Activated CD4-positive, alpha-beta memory T cell treated with anti-CD3 and anti-CD28 coated beads for 36 hours (primary cell): ENCODE data around the gene OBI1. TPM values are rescaled to one million over a fixed set of nuclear protein-coding genes. Genes with fewer than 3 reads are reported as not detected.
A peak's percentile ranks its signal among the peaks of the same experiment; 100 is the strongest.

Experiments
- CTCF ChIA-PET: fragments of 350-600 bp; sonication (Branson Sonifier 250); formaldehyde crosslinking; loops from one replicate; lab custom pipeline; 2021; ENCODE audit warnings: antibody characterized with exemption, inconsistent platforms; lab: Charles Lee
- POLR2A ChIA-PET: fragments of 350-600 bp; sonication (Branson Sonifier 250); formaldehyde crosslinking; loops from one replicate; lab custom pipeline; 2021; ENCODE audit warnings: antibody characterized with exemption; lab: Charles Lee
- DNase-seq: peaks from one replicate; pipeline ENCODE4 v3.0.0-alpha.2; 2020
- H3K27ac Mint-ChIP-seq: one replicate; pipeline ENCODE4 v1.8.0; 2021; ENCODE audit warnings: mixed read lengths
- H3K27me3 Mint-ChIP-seq: one replicate; pipeline ENCODE4 v1.8.0; 2021; ENCODE audit warnings: mixed read lengths
- H3K36me3 Mint-ChIP-seq: one replicate; pipeline ENCODE4 v1.8.0; 2021; ENCODE audit warnings: mixed read lengths
- H3K4me1 Mint-ChIP-seq: one replicate; pipeline ENCODE4 v1.8.0; 2021; ENCODE audit warnings: low read depth, mixed read lengths
- H3K4me3 Mint-ChIP-seq: one replicate; pipeline ENCODE4 v1.8.0; 2021; ENCODE audit warnings: mild to moderate bottlenecking, mixed read lengths
- H3K9me3 Mint-ChIP-seq: one replicate; pipeline ENCODE4 v1.8.0; 2021; ENCODE audit warnings: mixed read lengths
- intact Hi-C: fragments of 100-400 bp; cut with micrococcal nuclease; formaldehyde crosslinking; loops from one replicate; pipeline ENCODE4 v1.15.1; 2023
- total RNA-seq, 2 experiments: library from RNA; stranded (reverse); gene quantifications; one replicate each; pipeline ENCODE4 v1.2.3, GENCODE V29; 2021

Gene OBI1
- total RNA-seq, 2 experiments from 2014 or later: 17.6 TPM

DNA sequence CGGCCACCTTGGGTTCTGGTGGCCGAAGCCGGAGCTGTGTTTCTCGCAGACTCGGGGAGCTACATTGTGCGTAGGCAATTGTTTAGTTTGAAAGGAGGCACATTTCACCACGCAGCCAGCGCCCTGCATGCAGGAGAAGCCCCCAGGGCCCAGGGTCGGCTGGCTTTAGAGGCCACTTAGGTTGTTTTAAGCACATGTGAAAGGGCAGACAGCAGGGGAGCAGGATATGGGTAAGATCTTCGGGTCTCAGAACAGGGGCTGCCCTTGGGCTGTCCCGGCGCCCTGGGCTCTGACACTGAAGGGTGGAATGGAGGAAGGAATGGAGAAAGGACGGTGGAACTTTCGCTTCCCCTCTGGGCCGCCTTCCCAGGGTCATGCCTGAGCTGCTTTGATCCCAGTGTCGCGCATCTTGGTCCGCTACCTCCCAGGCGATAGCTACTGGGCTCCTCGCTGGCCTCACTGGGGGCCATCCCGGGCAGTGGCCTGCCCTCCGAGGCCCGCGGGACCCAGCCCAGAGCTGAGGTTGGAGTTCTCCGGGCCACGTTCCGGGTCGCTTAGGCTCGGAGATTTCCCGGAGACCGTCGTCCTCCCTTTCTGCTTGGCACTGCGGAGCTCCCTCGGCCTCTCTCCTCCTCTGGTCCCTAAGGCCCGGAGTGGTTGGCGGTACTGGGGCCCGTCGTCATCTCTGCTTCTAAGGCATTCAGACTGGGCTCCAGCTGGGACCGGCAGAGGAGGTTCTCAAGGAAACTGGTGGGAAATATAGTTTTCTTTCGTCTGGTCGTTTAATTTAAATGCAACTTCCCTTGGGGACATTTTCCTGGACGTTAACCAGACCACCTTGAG, 51.3 kb downstream of the OBI1 start:
- H3K27me3 Mint-ChIP-seq: peaks cover 70% of the 10 kb centered on the region
- intact Hi-C loops: loop anchor here (2.0 to 5.0 kb wide), 3 partner anchors 15 to 470 kb away; partner anchors contain the start of gene OBI1
- H3K4me3 Mint-ChIP-seq: peak overlapping the region; percentile 4
- no peaks in the 10 kb centered on the region for H3K36me3 Mint-ChIP-seq
- no peak for DNase-seq
- no peak overlapping the region for H3K27ac Mint-ChIP-seq
- peaks cover 40% of the 10 kb centered on the region for H3K4me1 Mint-ChIP-seq
- CTCF ChIA-PET: no interaction called here
- H3K9me3 Mint-ChIP-seq: no peaks in the 10 kb centered on the region
- POLR2A ChIA-PET: no interaction called here

DNA sequence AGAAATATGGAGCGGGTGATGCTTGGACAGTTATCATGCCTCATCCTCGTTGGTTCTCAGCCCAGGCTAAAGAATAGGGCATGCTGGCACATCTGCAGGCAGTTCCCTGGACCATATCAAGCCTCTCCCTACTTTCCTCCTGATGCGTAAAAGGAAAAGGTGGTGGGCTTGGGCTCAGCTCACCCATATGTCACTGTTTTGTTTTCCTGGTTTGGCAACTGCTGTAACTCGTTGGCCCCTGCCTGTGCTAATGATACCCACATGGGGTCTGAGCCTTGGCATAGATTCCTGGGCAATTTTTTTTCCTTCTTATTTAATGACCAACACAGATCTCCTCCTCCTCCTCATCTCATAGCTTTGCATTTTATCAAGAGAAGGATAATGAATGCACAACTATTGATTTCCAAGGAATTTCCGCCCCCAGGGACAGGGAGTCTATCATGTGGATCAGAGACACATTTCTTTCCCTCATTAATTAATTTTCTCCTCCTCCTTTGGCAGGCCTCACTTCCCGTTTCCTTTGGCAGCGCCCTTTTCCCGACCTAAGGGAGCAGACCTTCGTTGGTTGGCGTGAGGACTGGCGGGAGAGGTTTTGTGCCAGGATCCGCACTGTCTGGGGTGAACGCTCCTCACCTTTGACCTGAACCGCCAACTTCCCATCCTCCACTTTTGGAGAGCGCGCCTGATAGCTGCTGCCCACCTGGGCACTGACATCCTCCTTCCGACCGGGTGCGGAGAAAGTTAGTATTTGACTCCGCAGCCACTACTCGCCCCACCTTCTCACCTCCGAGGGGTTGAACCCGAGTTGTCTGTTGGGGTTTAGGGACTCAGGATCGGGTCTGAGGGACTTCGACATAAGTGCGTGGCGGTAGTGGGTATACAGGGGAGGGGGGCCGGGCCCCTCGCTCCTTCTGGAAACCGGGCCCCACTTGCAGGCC, 52.2 kb downstream of the OBI1 start:
- Mint-ChIP-seq H3K4me1 (peaks cover 45% of the 10 kb centered on the region), H3K9me3 (no peaks in the 10 kb centered on the region), H3K4me3 (no peak overlapping the region), H3K27ac (no peak overlapping the region), H3K27me3 (peaks cover 75% of the 10 kb centered on the region), H3K36me3 (no peaks in the 10 kb centered on the region)
- CTCF ChIA-PET: no interaction called here
- POLR2A ChIA-PET: no interaction called here
- intact Hi-C loops: loop anchor here (2.0 to 5.0 kb wide), 2 partner anchors 52 to 469 kb away; partner anchors contain the start of gene OBI1
- no peak for DNase-seq

DNA sequence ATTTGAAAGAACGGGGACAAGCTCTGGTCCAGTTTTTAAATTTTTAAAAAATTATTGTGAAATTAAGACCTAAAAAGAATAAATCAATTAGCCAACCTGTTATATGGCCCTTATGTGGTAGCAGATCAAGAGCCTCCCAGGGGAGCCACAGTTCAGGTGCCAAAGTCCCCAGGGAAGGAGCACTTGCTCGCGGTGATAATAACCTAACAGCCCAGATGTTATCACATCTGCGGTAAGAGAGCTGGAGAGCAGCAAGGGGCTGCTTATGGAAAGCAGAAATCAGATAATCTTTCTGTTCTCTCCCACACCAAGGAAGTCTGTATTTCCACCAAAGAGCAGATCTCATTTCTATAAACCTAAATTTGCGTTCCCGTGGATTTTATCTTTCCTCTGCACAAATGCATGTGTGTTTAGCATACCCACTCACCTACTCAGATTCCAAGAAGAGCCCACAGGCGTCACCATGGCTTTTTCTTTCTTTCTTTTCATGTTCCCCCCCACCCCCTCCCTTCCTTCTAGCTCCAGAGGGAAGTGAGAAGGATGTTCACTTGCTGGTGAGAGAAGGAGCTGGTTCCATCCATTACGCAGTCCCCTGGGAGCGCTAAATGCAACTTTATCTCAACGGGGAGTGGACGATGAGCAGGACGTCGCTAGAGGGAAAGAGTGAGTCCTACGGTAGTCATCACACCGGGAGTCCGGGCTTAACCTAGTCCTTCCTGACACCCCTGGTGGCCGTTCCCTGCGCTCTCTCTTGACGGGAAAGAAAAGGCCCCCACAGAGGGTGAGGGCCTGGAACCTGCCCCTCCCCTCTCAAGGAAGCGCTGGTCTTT, 54.0 kb downstream of the OBI1 start:
- H3K4me3 Mint-ChIP-seq: no peak overlapping the region
- peak; percentile 17 for DNase-seq
- intact Hi-C loops: loop anchor here (1.0 to 5.0 kb wide), 3 partner anchors 8 to 787 kb away; no protein-coding TSS in a partner anchor
- ChIA-PET CTCF (no interaction called here), POLR2A (interaction anchor here (0.6 kb wide), 1 partner anchor 11 kb away, joined by 3 read pairs; no protein-coding TSS in a partner anchor)
- no peak overlapping the region for H3K27ac Mint-ChIP-seq
- no peaks in the 10 kb centered on the region for H3K9me3 Mint-ChIP-seq
- peaks cover 81% of the 10 kb centered on the region for H3K27me3 Mint-ChIP-seq
- H3K4me1 Mint-ChIP-seq: peaks cover 55% of the 10 kb centered on the region
- H3K36me3 Mint-ChIP-seq: peaks cover 3% of the 10 kb centered on the region

DNA sequence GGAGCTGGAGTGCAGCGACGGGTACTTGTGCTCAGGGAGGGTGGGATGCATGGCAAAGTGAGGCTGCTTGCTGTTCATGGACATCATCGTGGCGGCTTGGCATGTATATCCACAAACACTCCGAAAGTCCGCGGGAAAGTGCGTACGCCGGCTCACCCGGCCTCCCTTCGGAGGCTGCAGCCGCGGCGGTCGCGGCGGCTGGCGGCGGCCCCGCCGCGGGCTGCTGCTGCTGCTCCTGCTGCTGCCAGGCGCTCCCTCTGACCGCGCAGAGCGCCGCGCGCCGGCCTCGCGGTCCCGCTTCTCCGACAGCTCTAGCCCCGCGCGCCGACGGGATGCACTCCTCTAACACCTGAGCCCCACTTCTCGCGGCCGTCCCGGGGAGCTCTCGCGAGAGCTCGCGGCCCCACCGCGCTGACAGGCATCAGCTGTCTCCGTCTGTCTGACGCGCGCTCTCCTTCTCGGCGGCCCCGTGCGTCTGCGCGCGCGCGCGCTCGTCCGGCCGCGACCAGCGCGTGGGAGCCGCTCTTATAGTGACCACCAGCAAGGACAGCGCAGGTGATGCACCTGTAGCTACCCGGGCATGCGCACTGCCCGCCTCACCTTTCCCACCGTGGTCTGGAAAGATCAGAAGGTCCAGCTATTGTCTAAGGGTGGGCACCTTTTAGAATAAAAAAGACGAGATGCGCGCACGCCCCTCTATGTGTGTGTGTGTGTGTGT, 55.6 kb downstream of the OBI1 start, which contains the start of gene POU4F1:
Gene POU4F1, minus strand, starts transcription at position 313 of the 718 bp plus-strand sequence. Its CDS starts 226 bp downstream, at position 87.
- ChIA-PET POLR2A (no interaction called here), CTCF (no interaction called here)
- peak; percentile 88 for DNase-seq
- Mint-ChIP-seq H3K4me1 (peaks cover 49% of the 10 kb centered on the region), H3K27ac (peak within 1 kb of the TSS; percentile 6), H3K36me3 (peaks cover 5% of the 10 kb centered on the region), H3K9me3 (no peaks in the 10 kb centered on the region), H3K4me3 (peak within 1 kb of the TSS; percentile 74), H3K27me3 (peaks cover 81% of the 10 kb centered on the region)
- intact Hi-C loops: loop anchor here (5.0 kb wide), 1 partner anchor 789 kb away; no protein-coding TSS in a partner anchor

DNA sequence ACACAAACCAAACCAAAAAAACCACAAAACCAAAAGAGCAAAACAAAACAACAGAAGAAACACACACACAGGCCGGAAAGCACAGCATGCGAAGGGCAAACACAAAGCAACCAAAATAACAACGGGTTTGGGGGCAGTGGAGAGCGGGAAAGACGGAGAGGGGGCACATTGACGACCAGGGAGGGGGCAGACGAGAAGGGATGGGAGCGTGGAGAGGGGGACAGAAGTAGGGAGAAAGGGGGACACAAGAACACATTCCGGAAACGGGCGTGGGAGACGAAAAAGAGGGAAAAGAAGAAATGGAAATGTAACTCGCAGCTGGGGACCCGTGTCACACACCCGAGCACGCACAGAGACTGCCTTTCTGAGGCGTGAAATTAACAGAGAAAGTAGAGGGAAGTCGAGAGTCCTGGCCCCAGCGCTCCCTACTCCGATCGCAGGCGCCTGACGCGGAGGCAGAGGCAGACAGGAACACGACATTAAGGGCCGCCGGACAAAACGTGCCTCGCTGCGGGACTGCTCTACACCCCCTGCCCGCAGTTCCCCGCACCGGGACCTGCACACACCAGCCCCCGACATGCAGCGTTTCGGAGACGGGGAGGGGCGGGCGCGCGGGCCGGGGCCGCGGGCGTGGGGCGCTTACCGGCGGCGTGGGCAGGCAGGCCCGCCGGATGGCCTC, 56.3 kb downstream of the OBI1 start:
- intact Hi-C loops: loop anchor here (5.0 kb wide), 1 partner anchor 790 kb away; no protein-coding TSS in a partner anchor
- peak overlapping the region; percentile 74 for H3K4me3 Mint-ChIP-seq
- H3K27ac Mint-ChIP-seq: no peak overlapping the region
- DNase-seq: peak; percentile 34
- H3K27me3 Mint-ChIP-seq: peaks cover 77% of the 10 kb centered on the region
- peaks cover 43% of the 10 kb centered on the region for H3K4me1 Mint-ChIP-seq
- CTCF ChIA-PET: no interaction called here
- POLR2A ChIA-PET: no interaction called here
- no peaks in the 10 kb centered on the region for H3K9me3 Mint-ChIP-seq
- H3K36me3 Mint-ChIP-seq: peaks cover 5% of the 10 kb centered on the region

DNA sequence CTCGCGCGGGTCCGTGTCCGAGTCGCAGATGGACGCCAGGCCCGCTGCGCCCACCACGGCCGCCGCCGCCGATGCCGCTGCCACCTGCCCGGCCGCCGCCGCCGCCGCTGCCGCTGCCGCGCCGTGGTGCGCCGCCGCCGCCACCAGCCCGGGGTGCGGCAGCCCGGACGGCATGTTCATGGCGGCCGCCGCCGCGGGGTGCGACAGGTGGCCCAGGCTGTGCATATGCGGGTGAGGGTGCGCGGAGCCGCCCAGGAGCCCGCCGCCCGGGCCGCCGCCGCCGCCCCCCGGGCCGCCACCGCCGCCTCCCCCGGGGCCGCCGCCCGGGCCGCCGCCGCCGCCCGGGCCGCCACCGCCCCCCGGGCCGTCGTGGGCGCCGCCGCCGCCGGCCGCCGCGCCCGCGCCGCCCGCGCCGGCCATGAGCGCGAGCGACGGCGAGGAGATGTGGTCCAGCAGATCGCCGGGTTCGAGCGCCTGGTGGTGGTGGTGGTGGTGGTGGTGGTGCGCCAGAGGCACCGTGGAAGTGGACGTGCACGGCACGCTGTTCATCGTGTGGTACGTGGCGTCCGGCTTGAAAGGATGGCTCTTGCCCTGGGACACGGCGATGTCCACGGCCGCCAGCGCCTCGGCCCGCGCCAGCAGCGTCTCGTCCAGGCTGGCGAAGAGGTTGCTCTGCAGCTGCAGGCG, 56.9 kb downstream of the OBI1 start:
- Mint-ChIP-seq H3K9me3 (peaks cover 2% of the 10 kb centered on the region), H3K4me1 (peaks cover 37% of the 10 kb centered on the region), H3K4me3 (peak overlapping the region; percentile 74), H3K27ac (no peak overlapping the region), H3K36me3 (peaks cover 10% of the 10 kb centered on the region), H3K27me3 (peaks cover 78% of the 10 kb centered on the region)
- ChIA-PET POLR2A (no interaction called here), CTCF (no interaction called here)
- DNase-seq: no peak
- intact Hi-C loops: loop anchor here (5.0 kb wide), 1 partner anchor 790 kb away; no protein-coding TSS in a partner anchor

DNA sequence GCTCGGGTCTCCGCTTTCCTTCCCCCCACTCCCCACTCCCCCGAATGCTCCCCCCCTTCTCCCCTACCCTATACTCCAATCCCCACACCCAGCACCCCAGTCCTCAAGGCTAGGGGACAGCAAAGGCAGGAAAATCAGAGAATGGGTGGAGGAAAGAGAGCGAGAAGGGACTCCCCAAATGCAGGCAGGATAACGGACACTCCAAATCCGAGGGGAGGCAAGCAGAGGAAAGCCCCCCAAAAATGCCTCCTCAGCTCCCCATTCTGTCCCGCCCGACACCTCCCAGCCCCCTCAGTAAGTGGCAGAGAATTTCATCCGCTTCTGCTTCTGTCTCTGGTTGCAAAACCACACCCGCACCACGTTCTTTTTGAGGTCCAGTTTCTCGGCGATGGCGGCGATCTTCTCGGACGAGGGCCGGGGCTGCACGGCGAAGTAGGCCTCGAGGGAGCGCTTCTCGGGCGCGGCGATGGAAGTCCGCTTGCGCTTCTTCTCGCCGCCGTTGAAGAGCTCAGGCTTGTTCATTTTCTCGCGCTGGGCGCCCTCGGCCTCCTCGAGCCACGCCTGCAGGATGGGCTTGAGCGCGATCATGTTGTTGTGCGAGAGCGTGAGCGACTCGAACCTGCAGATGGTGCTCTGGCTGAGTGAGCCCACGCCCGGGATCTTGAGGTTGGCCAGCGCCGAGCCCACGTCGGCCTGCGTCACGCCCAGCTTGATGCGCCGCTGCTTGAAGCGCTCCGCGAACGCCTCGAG, 57.7 kb downstream of the OBI1 start:
- Mint-ChIP-seq H3K36me3 (peaks cover 10% of the 10 kb centered on the region), H3K27me3 (peaks cover 74% of the 10 kb centered on the region), H3K4me1 (peaks cover 31% of the 10 kb centered on the region), H3K9me3 (peaks cover 2% of the 10 kb centered on the region), H3K4me3 (peak overlapping the region; percentile 32), H3K27ac (no peak overlapping the region)
- DNase-seq: peak; percentile 31
- POLR2A ChIA-PET: no interaction called here
- CTCF ChIA-PET: no interaction called here
- intact Hi-C loops: loop anchor here (5.0 kb wide), 1 partner anchor 791 kb away; no protein-coding TSS in a partner anchor

DNA sequence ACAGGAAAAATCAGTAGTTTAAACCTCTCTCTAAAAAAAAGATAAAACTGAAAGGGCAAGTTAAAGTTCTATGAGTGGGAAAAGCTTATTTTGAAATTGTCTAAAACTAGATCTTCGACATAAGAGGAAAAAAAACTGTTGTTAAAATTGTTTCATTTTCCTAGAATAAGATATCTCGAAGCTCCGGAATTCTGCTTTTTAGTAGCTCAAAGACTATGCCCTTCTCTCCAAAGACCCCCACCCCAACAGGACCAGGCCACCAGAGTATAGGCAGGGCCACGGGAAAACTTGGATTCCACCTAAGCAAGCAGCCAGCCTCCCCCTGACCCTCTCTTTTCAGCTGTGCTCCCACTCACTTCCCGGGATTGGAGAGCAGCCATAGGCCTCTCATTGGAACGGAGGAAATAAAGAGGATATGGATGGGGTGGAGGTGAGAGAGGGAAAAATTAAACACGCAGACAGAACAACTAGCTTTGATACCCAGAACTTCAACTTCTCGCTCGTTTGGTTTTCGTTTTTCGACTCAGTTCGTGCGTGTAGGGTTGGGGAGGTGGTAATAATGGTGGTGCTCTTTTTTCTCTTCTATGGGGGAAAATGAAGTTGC, 58.6 kb downstream of the OBI1 start:
- Mint-ChIP-seq H3K36me3 (peaks cover 10% of the 10 kb centered on the region), H3K9me3 (peaks cover 2% of the 10 kb centered on the region), H3K4me3 (no peak overlapping the region), H3K27me3 (peaks cover 73% of the 10 kb centered on the region), H3K27ac (peak overlapping the region; percentile 4), H3K4me1 (peaks cover 31% of the 10 kb centered on the region)
- ChIA-PET CTCF (no interaction called here), POLR2A (no interaction called here)
- intact Hi-C loops: loop anchor here (5.0 kb wide), 1 partner anchor 792 kb away; no protein-coding TSS in a partner anchor
- DNase-seq: no peak

DNA sequence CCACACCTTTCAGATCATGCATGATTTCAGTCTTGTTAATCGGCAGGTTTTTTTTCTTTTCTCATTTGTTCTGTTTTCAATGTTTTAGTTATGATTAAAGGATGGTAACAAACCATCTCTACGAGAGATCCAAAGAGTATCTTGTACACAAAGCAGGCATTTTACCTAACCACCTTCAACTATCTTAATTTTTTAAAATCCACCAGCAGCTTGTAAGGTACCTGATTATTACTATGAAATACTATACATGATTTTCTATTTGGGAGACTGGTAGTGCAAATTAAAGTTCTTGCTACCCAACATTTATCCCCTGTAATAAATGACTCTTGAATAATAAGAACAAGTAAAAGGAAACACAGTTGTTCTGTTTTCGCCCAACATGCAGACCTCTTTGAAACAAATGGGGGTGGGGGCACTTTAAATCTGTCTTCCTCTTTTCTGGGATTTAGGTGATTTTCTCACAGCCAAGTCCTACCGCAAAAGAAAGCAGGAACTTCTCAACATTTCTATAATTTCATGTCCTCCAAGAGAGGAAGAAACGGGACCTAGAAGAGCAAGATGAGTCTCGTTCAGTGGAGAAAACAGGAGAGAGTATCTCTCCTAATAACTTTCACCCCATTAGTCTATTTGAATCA, 59.2 kb downstream of the OBI1 start:
- intact Hi-C loops: loop anchor here (5.0 kb wide), 1 partner anchor 793 kb away; no protein-coding TSS in a partner anchor
- peaks cover 74% of the 10 kb centered on the region for H3K27me3 Mint-ChIP-seq
- ChIA-PET CTCF (no interaction called here), POLR2A (no interaction called here)
- H3K4me3 Mint-ChIP-seq: no peak overlapping the region
- DNase-seq: no peak
- peaks cover 10% of the 10 kb centered on the region for H3K36me3 Mint-ChIP-seq
- H3K9me3 Mint-ChIP-seq: peaks cover 2% of the 10 kb centered on the region
- H3K27ac Mint-ChIP-seq: no peak overlapping the region
- H3K4me1 Mint-ChIP-seq: peaks cover 29% of the 10 kb centered on the region
